ENCODE results near the gene GALNT18. TPM values are rescaled to one million over a fixed set of nuclear protein-coding genes. Genes with fewer than 3 reads are reported as not detected.

Gene GALNT18
- total RNA-seq, 1 donor from 2014 or later = 46.4 TPM

DNA sequence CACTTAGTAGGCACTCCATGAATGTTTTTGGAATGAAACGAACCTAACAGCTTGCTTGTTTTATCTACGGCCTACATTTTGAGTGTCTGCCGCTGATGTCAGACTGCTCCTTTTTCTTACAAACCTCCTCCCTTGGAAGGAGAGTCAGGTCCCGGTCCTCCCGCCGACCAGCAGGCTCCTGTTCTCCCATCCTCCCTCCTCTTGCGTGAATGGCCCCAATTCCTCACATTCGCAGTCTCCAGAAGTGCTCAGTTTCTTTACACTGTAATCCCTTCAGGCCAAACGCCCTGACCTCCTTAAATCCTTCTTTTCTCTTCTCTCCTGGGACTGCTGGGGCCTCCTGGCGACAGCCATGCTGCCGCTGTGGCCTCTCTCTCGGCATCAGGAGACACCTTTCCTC, 186.2 kb downstream of the GALNT18 start:
- no peak overlapping the region for H3K4me3 ChIP-seq
- H3K27ac ChIP-seq = no peak overlapping the region
- H3K27me3 ChIP-seq (ENCODE audit: low read depth) = no peaks in the 10 kb centered on the region
- H3K9me3 ChIP-seq = no peaks in the 10 kb centered on the region
- peak in 1 of 2 donors; percentile 56 for ATAC-seq
- peaks cover 17% of the 10 kb centered on the region for H3K36me3 ChIP-seq
- intact Hi-C loops (cut with DNase I) = no loop called here
- no peak for DNase-seq
- H3K4me1 ChIP-seq = no peaks in the 10 kb centered on the region
- TF ChIP-seq, protein P1, sequence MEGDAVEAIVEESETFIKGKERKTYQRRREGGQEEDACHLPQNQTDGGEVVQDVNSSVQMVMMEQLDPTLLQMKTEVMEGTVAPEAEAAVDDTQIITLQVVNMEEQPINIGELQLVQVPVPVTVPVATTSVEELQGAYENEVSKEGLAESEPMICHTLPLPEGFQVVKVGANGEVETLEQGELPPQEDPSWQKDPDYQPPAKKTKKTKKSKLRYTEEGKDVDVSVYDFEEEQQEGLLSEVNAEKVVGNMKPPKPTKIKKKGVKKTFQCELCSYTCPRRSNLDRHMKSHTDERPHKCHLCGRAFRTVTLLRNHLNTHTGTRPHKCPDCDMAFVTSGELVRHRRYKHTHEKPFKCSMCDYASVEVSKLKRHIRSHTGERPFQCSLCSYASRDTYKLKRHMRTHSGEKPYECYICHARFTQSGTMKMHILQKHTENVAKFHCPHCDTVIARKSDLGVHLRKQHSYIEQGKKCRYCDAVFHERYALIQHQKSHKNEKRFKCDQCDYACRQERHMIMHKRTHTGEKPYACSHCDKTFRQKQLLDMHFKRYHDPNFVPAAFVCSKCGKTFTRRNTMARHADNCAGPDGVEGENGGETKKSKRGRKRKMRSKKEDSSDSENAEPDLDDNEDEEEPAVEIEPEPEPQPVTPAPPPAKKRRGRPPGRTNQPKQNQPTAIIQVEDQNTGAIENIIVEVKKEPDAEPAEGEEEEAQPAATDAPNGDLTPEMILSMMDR (IDR thresholded peaks at IDR 0.05) = no peak

DNA sequence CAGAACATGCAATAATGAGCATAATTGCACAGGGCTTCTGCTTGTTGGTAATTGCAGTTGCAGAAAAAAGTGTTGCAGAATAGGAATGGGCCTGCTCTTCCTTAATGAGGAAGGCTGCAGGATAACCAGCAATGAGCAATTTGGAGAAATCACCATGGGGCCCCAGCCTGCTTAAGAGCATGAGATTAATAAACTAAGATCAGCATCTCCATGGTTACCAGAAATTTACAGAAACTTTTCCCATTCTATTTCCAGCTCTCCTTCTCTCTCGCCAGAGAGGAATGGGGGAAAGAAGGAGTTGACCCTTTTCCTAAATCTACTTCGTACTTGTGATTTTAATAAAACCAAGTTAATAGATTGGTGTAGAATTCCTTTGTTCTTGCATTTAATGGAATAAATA, 187.8 kb downstream of the GALNT18 start:
- H3K9me3 ChIP-seq = no peaks in the 10 kb centered on the region
- intact Hi-C loops (cut with DNase I) = no loop called here
- ATAC-seq (no peak), DNase-seq (no peak)
- H3K27ac ChIP-seq = no peak overlapping the region
- no peak overlapping the region for H3K4me3 ChIP-seq
- H3K4me1 ChIP-seq = no peaks in the 10 kb centered on the region
- peaks cover 24% of the 10 kb centered on the region for H3K36me3 ChIP-seq
- TF ChIP-seq, protein P1 (IDR thresholded peaks at IDR 0.05) = no peak
- no peaks in the 10 kb centered on the region for H3K27me3 ChIP-seq (ENCODE audit: low read depth)

DNA sequence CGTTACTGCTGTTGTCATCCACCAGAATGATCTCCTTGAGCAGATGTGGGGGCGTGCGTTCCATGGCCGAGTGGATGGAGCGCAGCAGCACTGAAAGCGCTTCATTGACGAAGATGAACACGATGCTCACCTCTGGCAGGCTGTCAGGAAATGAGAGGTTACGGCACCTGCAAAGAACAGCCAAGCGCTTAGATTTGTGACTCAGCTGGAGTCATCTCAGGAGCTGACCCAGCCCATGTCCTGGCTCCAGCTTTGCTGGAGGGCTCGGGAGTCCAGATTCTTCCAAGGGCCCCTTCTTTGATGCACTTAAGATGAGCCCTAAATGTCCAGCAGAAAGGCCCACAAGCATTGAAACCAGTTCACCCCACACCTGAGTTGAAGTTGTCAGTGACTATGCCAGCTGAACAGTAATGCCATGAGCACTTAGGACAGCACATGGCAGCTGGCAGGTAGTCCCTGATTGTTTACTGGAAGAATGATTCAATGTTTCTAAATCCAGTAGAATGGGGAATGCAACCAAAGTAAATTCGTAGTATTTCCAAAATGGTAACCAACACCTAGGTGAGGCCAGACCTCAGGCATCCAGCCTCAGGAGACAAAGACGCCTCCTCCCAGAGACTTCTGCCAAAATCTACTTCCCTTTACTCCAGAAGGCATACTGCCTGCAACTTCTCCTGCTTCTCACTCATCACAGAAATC, 189.0 kb downstream of the GALNT18 start:
- no peak for ATAC-seq
- Histone ChIP-seq H3K27me3 (ENCODE audit: low read depth) (no peaks in the 10 kb centered on the region), H3K27ac (no peak overlapping the region), H3K4me1 (peaks cover 11% of the 10 kb centered on the region), H3K4me3 (no peak overlapping the region), H3K36me3 (peaks cover 26% of the 10 kb centered on the region), H3K9me3 (no peaks in the 10 kb centered on the region)
- TF ChIP-seq, protein P1 (IDR thresholded peaks at IDR 0.05) = no peak
- intact Hi-C loops (cut with DNase I) = no loop called here
- no peak for DNase-seq

DNA sequence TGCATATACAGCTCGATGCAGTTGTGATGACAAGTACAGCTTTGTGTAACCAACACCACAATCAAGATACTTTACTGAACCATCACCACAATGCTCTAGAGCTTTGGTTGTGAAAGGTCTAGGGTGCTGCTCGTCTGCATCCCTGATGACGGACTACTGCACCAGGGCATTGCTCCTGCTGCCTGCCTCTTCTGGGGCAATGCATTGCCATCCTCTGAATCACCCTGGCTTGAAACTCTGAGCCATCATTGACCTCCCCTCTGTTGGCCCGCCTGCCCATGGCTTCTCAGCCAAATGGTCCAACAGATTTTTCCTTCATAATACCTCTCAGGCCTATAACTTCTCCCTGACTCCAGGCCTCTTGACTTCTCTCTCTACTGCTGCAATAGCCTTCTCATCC, 191.4 kb downstream of the GALNT18 start:
- no peaks in the 10 kb centered on the region for H3K27me3 ChIP-seq (ENCODE audit: low read depth)
- intact Hi-C loops (cut with DNase I) = no loop called here
- ATAC-seq (no peak), DNase-seq (no peak)
- no peaks in the 10 kb centered on the region for H3K9me3 ChIP-seq
- TF ChIP-seq, protein P1 (IDR thresholded peaks at IDR 0.05) = no peak
- H3K27ac ChIP-seq = no peak overlapping the region
- peaks cover 26% of the 10 kb centered on the region for H3K36me3 ChIP-seq
- no peak overlapping the region for H3K4me3 ChIP-seq
- peaks cover 33% of the 10 kb centered on the region for H3K4me1 ChIP-seq

DNA sequence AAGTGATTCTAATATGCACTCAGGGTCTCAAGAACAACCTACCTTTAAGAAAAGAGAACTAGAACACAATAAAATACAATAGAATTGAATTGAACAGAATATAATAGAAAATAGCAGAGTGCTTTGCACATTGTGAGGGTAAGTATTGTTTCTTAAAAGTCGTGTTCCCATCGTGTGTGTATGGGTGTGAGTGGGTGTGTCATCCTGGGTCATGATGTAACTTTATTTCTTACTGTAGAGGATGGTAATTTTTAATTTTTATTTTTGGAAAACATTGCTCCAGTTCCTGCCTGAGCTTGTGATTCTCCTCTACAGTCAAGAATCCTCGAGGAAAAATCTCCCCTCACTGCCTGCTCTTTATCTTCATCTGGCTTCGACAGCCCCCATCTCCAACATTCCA, 193.1 kb downstream of the GALNT18 start:
- no peak for ATAC-seq
- peaks cover 33% of the 10 kb centered on the region for H3K4me1 ChIP-seq
- H3K27me3 ChIP-seq (ENCODE audit: low read depth) = no peaks in the 10 kb centered on the region
- intact Hi-C loops (cut with DNase I) = no loop called here
- TF ChIP-seq, protein P1 (IDR thresholded peaks at IDR 0.05) = no peak
- no peak overlapping the region for H3K27ac ChIP-seq
- no peaks in the 10 kb centered on the region for H3K9me3 ChIP-seq
- peaks cover 26% of the 10 kb centered on the region for H3K36me3 ChIP-seq
- no peak overlapping the region for H3K4me3 ChIP-seq
- no peak for DNase-seq
